Measurements from ENCODE around the gene FAM53A.

The FAM53A gene

GRCh38 chr4:1596393-1596792, 87.7 kb downstream of the FAM53A start:
- DNase-seq (ENCODE audit: extremely low read depth, insufficient read length) = no peak
- no peak for TF ChIP-seq CTCF (IDR thresholded peaks at IDR 0.05; ENCODE audit: insufficient read depth, low read length, poor library complexity, severe bottlenecking)
- H3K27me3 ChIP-seq (replicated peaks; ENCODE audit: control insufficient read depth, insufficient read depth, low read length) = no peaks in the 10 kb centered on the region
- no peak overlapping the region for H3K4me3 ChIP-seq (replicated peaks; ENCODE audit: low read depth, low read length)
- H3K36me3 ChIP-seq (ENCODE audit: control insufficient read depth, insufficient read depth, low read length) = no peaks in the 10 kb centered on the region

GRCh38 chr4:1595789-1596325, 88.3 kb downstream of the FAM53A start:
- TF ChIP-seq CTCF (IDR thresholded peaks at IDR 0.05; ENCODE audit: insufficient read depth, low read length, poor library complexity, severe bottlenecking) = no peak
- Histone ChIP-seq H3K4me3 (replicated peaks; ENCODE audit: low read depth, low read length) (no peak overlapping the region), H3K27me3 (replicated peaks; ENCODE audit: control insufficient read depth, insufficient read depth, low read length) (no peaks in the 10 kb centered on the region), H3K36me3 (ENCODE audit: control insufficient read depth, insufficient read depth, low read length) (no peaks in the 10 kb centered on the region)
- no peak for DNase-seq (ENCODE audit: extremely low read depth, insufficient read length)

- DNase-seq (ENCODE audit: extremely low read depth, insufficient read length) = no peak
- Histone ChIP-seq H3K27me3 (replicated peaks; ENCODE audit: control insufficient read depth, insufficient read depth, low read length) (no peaks in the 10 kb centered on the region), H3K36me3 (ENCODE audit: control insufficient read depth, insufficient read depth, low read length) (no peaks in the 10 kb centered on the region), H3K4me3 (replicated peaks; ENCODE audit: low read depth, low read length) (no peak overlapping the region)
- no peak for TF ChIP-seq CTCF (IDR thresholded peaks at IDR 0.05; ENCODE audit: insufficient read depth, low read length, poor library complexity, severe bottlenecking)
Observed at GRCh38 chr4:1594871-1595788, 89.0 kb downstream of the FAM53A start.

GRCh38 chr4:1593881-1594345, 90.2 kb downstream of the FAM53A start:
- DNase-seq (ENCODE audit: extremely low read depth, insufficient read length) = no peak
- H3K36me3 ChIP-seq (ENCODE audit: control insufficient read depth, insufficient read depth, low read length) = no peaks in the 10 kb centered on the region
- H3K4me3 ChIP-seq (replicated peaks; ENCODE audit: low read depth, low read length) = no peak overlapping the region
- TF ChIP-seq CTCF (IDR thresholded peaks at IDR 0.05; ENCODE audit: insufficient read depth, low read length, poor library complexity, severe bottlenecking) = no peak
- no peaks in the 10 kb centered on the region for H3K27me3 ChIP-seq (replicated peaks; ENCODE audit: control insufficient read depth, insufficient read depth, low read length)

- Histone ChIP-seq H3K27me3 (replicated peaks; ENCODE audit: control insufficient read depth, insufficient read depth, low read length) (no peaks in the 10 kb centered on the region), H3K36me3 (ENCODE audit: control insufficient read depth, insufficient read depth, low read length) (no peaks in the 10 kb centered on the region), H3K4me3 (replicated peaks; ENCODE audit: low read depth, low read length) (no peak overlapping the region)
- no peak for DNase-seq (ENCODE audit: extremely low read depth, insufficient read length)
- TF ChIP-seq CTCF (IDR thresholded peaks at IDR 0.05; ENCODE audit: insufficient read depth, low read length, poor library complexity, severe bottlenecking) = no peak
Observed at GRCh38 chr4:1593458-1593857, 90.7 kb downstream of the FAM53A start.
